Gastrocnemius medialis (tissue), 4 donors: ENCODE measurements around the gene HAGHL. TPM values are rescaled to one million over a fixed set of nuclear protein-coding genes. Genes with fewer than 3 reads are reported as not detected.

Source experiments
- ATAC-seq, 2 donors: fragments of 150-250 bp; one replicate each; pipeline ENCODE4 v1.9.1; 2016
- DNase-seq, 2 donors: peaks; one replicate each; pipeline ENCODE4 v3.0.0-alpha.2; 2019
- H3K27ac ChIP-seq, 4 donors: fragments of 200-600 bp; sonication (generic); 1 replicate in 1 of 4; 2 replicates in 3 of 4; pipeline ENCODE4 v1.5.1; 2016 to 2018; ENCODE audit warnings: mild to moderate bottlenecking in 2 of 4, moderate library complexity in 1 of 4
- H3K27me3 ChIP-seq, 3 donors: fragments of 200-600 bp; sonication (generic) in 2 of 3; 1 replicate in 1 of 3; 2 replicates in 2 of 3; pipeline versions ENCODE4 v1.5.1 to v1.6.0; 2016 to 2019; ENCODE audit warnings: mild to moderate bottlenecking in 1 of 3, moderate library complexity in 1 of 3
- H3K36me3 ChIP-seq, 2 donors: fragments of 200-600 bp; sonication (generic) in 1 of 2; one replicate each; pipeline ENCODE4 v1.5.1; 2017 to 2018
- H3K4me1 ChIP-seq, 2 donors: fragments of 200-600 bp; sonication (generic) in 1 of 2; one replicate each; pipeline ENCODE4 v1.5.1; 2016 to 2017; ENCODE audit warnings: mild to moderate bottlenecking in 2 of 2
- H3K4me3 ChIP-seq, 4 donors: fragments of 200-600 bp; sonication (generic) in 3 of 4; 1 replicate in 1 of 4; 2 replicates in 3 of 4; pipeline ENCODE4 v1.5.1; 2016 to 2019; ENCODE audit warnings: mild to moderate bottlenecking in 2 of 4
- H3K9me3 ChIP-seq, 3 donors: fragments of 200-600 bp; sonication (generic) in 2 of 3; 1 replicate in 1 of 3; 2 replicates in 2 of 3; pipeline ENCODE4 v1.5.1; 2016 to 2019
- CTCF ChIP-seq, 5 experiments: fragments of 450-650 bp in 3 of 5; fragments of 200-600 bp in 2 of 5; sonication (generic) in 2 of 5; IDR thresholded peaks in 4 of 5; conservative IDR thresholded peaks in 1 of 5; 1 replicate in 4 of 5; 2 replicates in 1 of 5; pipeline ENCODE4 v1.5.1; 2016 to 2019; ENCODE audit warnings: antibody characterized with exemption in 5 of 5, mild to moderate bottlenecking in 3 of 5, moderate library complexity in 3 of 5
- POLR2A ChIP-seq, 2 donors: fragments of 450-650 bp; IDR thresholded peaks; one replicate each; pipeline ENCODE4 v1.6.1; 2017; ENCODE audit warnings: antibody characterized with exemption in 2 of 2, mild to moderate bottlenecking in 2 of 2, moderate library complexity in 2 of 2
- in situ Hi-C, 4 donors: fragments of 200-750 bp; cut with MboI; loops; one replicate each; pipeline versions ENCODE4 v1.15.0 to v1.8.0; 2017; ENCODE audit warnings: low sequenced_read_pairs in 4 of 4
- intact Hi-C: fragments of 100-400 bp; cut with DNase I; formaldehyde crosslinking; loops from one replicate; pipeline ENCODE4 v1.15.1; 2023; ENCODE audit warnings: low total_unique reads
- total RNA-seq, 4 donors: library from RNA; depleted of rRNA; stranded (reverse); fragments of >200 nt; gene quantifications; one replicate each; pipeline versions ENCODE4 v1.1.0 to v1.2.3, GENCODE V29; 2016

The HAGHL gene
- total RNA-seq, 4 donors from 2014 or later = 0.27 to 0.42 TPM; not detected in 2

GRCh38 chr16:736936-737481 lies 10.1 kb downstream of the HAGHL start:
- no peaks in the 10 kb centered on the region for H3K27me3 ChIP-seq
- TF ChIP-seq CTCF (IDR thresholded peaks at IDR 0.05 in 4 of 5, conservative IDR thresholded peaks at IDR 0.05 in 1 of 5) (no peak), POLR2A (IDR thresholded peaks at IDR 0.05) (no peak)
- peaks cover 0 to 60% of the 10 kb centered on the region in 2 donors for H3K36me3 ChIP-seq
- ATAC-seq (no peak), DNase-seq (no peak)
- in situ Hi-C loops (no loop called here), intact Hi-C loops (no loop called here)
- no peaks in the 10 kb centered on the region for H3K9me3 ChIP-seq
- H3K27ac ChIP-seq = no peak overlapping the region
- H3K4me1 ChIP-seq = peaks cover 11% of the 10 kb centered on the region in 2 donors
- no peak overlapping the region for H3K4me3 ChIP-seq

DNA sequence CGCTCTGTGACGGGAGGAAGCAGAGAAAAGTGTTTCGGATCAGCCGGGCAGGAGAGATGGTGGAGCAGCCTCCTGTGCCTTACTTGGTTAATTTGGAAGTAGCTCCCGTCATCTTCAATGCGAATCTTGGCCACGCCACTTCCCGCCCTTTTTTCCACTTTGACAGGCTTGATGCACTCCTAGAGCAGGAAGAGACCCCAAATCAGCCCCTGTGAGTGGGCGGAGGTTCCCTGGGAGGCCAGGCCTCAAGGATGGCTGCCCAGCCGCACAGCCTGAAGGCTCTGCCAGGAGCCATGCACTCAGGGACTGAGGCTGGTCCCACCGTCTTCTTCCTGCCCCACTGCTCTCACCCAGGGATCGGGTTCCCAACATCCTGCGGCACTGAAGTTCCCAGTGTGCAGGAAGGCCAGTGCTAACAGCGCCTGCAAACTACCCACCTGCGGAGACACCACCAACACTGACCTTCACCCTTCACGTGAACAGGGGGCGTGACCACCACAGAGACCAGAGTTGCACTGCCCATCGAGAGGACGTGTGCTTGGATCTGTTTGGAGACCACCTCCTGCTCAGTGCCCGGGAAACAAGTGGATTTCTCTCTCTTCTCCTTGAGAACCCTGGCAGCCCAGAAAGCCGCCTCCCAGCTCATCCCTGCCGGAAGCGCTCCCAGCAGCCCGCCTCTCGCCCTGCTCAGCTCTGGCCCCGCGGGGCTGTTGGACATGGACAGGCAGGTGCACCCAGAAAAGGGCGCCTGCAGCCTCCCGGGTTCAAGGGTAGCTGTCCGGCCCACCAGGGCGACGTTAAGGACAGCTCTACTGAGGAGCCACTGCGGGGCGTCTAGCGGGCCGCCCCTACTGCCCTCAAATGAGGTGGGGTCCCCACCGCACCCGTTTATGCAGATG lies 12.9 kb downstream of the HAGHL start:
- Histone ChIP-seq H3K27ac (peak overlapping the region in 1 of 4 donors; percentile 80), H3K36me3 (peaks cover 0 to 32% of the 10 kb centered on the region in 2 donors), H3K27me3 (peaks cover 3 to 6% (median 5%) of the 10 kb centered on the region in 3 donors), H3K4me1 (peaks cover 11% of the 10 kb centered on the region in 2 donors), H3K9me3 (no peaks in the 10 kb centered on the region), H3K4me3 (peak overlapping the region; percentile 64 to 99 (median 94))
- no peak for TF ChIP-seq CTCF (IDR thresholded peaks at IDR 0.05 in 4 of 5, conservative IDR thresholded peaks at IDR 0.05 in 1 of 5)
- TF ChIP-seq POLR2A (IDR thresholded peaks at IDR 0.05) = no peak
- intact Hi-C loops (no loop called here), in situ Hi-C loops (no loop called here)
- ATAC-seq = no peak
- DNase-seq = no peak

- Histone ChIP-seq H3K27ac (peak overlapping the region; percentile 58 to 87 (median 83)), H3K27me3 (peaks cover 3 to 6% (median 5%) of the 10 kb centered on the region in 3 donors), H3K4me3 (peak overlapping the region; percentile 64 to 99 (median 94)), H3K36me3 (peaks cover 0 to 26% of the 10 kb centered on the region in 2 donors), H3K4me1 (peaks cover 11% of the 10 kb centered on the region in 2 donors), H3K9me3 (no peaks in the 10 kb centered on the region)
- DNase-seq (no peak), ATAC-seq (peak; percentile 14 to 21)
- intact Hi-C loops (no loop called here), in situ Hi-C loops (no loop called here)
- no peak for TF ChIP-seq POLR2A (IDR thresholded peaks at IDR 0.05)
- TF ChIP-seq CTCF (IDR thresholded peaks at IDR 0.05 in 4 of 5, conservative IDR thresholded peaks at IDR 0.05 in 1 of 5) = no peak
These were observed 13.5 kb downstream of the HAGHL start for GRCh38 chr16:740459-740763.

DNA sequence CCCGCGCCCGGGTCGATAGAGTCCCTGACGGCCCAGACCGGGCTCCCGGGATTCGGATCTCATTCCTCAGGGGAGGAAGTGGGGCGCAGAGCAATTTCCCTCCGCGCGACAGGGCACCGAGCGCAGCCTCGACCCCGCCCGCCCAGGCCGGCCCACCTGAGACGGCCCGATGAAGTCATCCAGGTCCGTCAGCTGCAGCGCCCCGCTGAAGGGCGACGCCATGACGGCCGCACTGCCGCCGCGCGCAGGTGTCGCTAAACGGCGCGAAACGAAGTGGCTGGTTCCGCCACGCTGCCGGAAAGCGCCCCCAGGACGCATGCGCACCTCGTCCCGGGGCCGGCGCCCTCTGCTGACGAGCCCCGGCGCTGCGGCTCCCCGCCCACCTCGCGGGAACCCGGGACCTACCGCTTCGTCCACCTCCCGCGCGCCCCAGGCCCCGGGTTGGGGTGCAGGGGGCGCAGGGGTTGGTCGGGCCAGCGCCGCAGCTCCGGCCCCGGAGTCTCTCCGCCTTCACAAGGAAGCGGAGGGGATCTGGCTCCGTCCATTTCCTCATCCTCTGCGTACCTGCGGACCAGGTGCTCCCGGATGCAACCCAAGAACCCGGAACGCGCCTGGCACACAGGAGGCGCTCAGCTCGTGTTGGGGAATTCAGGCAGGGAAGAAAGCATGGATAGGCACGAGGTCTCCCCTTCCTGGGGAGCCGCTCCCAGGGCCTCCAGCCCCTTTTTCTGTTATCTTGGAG lies 14.0 kb downstream of the HAGHL start, which contains the start of gene CIAO3:
Gene CIAO3, minus strand, starts transcription at position 234 of the 742 bp plus-strand sequence. Its CDS starts 12 bp downstream, at position 222.
- ATAC-seq = peak; percentile 95 to 96
- peaks cover 11% of the 10 kb centered on the region in 2 donors for H3K4me1 ChIP-seq
- intact Hi-C loops (loop anchor here (1.0 kb wide), 2 partner anchors 20 to 30 kb away; partner anchors contain the start of gene ANTKMT), in situ Hi-C loops (no loop called here)
- H3K4me3 ChIP-seq = peak within 1 kb of the TSS; percentile 64 to 99 (median 94)
- H3K9me3 ChIP-seq = no peaks in the 10 kb centered on the region
- H3K27ac ChIP-seq = peak within 1 kb of the TSS; percentile 58 to 87 (median 83)
- H3K36me3 ChIP-seq = peaks cover 0 to 21% of the 10 kb centered on the region in 2 donors
- peak; percentile 75 to 98 (median 96) for TF ChIP-seq CTCF (IDR thresholded peaks at IDR 0.05 in 4 of 5, conservative IDR thresholded peaks at IDR 0.05 in 1 of 5)
- peak; percentile 67 to 76 for TF ChIP-seq POLR2A (IDR thresholded peaks at IDR 0.05)
- DNase-seq = peak; percentile 75 to 82
- H3K27me3 ChIP-seq = peaks cover 3 to 6% (median 5%) of the 10 kb centered on the region in 3 donors
